PC-3 (cell line): ENCODE data around the gene RASAL2. TPM values are rescaled to one million over a fixed set of nuclear protein-coding genes. Genes with fewer than 3 reads are reported as not detected.

Experiments
- ATAC-seq: fragments of 200-7000 bp; cut with Tn5 transposase; 2 replicates; pipeline ENCODE4 v1.9.1; 2020; ENCODE audit warnings: mild to moderate bottlenecking, moderate library complexity
- BruUV-seq: library from RNA; stranded (reverse); fragments of 400-500 nt; replicated peaks from 2 replicates; lab custom pipeline; 2021; lab: Mats Ljungman, UMichigan
- CTCF ChIA-PET: fragments of 300-600 bp; sonication (Branson Sonifier 250); formaldehyde crosslinking; loops from one replicate; lab custom pipeline; 2022; ENCODE audit warnings: antibody characterized with exemption; lab: Charles Lee
- POLR2A ChIA-PET: fragments of 300-600 bp; sonication (Branson Sonifier 250); formaldehyde crosslinking; loops from one replicate; lab custom pipeline; 2022; ENCODE audit warnings: antibody characterized with exemption; ENCODE audit not compliant: unreplicated experiment; lab: Charles Lee
- DNase-seq: peaks from one replicate; pipeline ENCODE4 v3.0.0-alpha.2; 2015
- H2AFZ ChIP-seq: fragments of 300-600 bp; sonication (generic); 2 replicates; pipeline ENCODE4 v1.6.0; 2016; ENCODE audit warnings: antibody characterized with exemption, low read length
- H3F3A ChIP-seq: fragments of 300-600 bp; sonication (generic); one replicate; pipeline ENCODE4 v1.6.0; 2017; ENCODE audit warnings: antibody characterized with exemption, low read length, control low read depth, mild to moderate bottlenecking; ENCODE audit not compliant: unreplicated experiment
- H3K27ac ChIP-seq: fragments of 300-600 bp; sonication (generic); 2 replicates; pipeline ENCODE4 v1.5.1; 2016; ENCODE audit warnings: mild to moderate bottlenecking, low read length
- H3K27me3 ChIP-seq: fragments of 300-600 bp; sonication (generic); 2 replicates; pipeline ENCODE4 v1.6.1; 2016; ENCODE audit warnings: low read length, mixed read lengths
- H3K36me3 ChIP-seq: fragments of 300-600 bp; sonication (generic); 2 replicates; pipeline ENCODE4 v1.6.1; 2016; ENCODE audit warnings: low read depth, mixed run types, low read length, mixed read lengths
- H3K4me1 ChIP-seq: fragments of 300-600 bp; sonication (generic); 2 replicates; pipeline ENCODE4 v1.5.1; 2016; ENCODE audit warnings: low read length; ENCODE audit not compliant: insufficient read depth
- H3K4me2 ChIP-seq: fragments of 300-600 bp; sonication (generic); 2 replicates; pipeline ENCODE4 v1.6.0; 2016; ENCODE audit warnings: low read length
- H3K4me3 ChIP-seq: fragments of 300-600 bp; sonication (generic); 2 replicates; pipeline ENCODE4 v1.5.1; 2016; ENCODE audit warnings: mild to moderate bottlenecking, low read length, mixed read lengths
- H3K79me2 ChIP-seq: fragments of 300-600 bp; sonication (generic); 2 replicates; pipeline ENCODE4 v1.6.1; 2017; ENCODE audit warnings: low read length, mixed read lengths
- H3K9ac ChIP-seq: fragments of 300-600 bp; sonication (generic); 2 replicates; pipeline ENCODE4 v1.6.0; 2016; ENCODE audit warnings: mild to moderate bottlenecking, low read length
- H3K9me2 ChIP-seq: fragments of 300-600 bp; sonication (generic); replicated peaks from 2 replicates; pipeline ENCODE4 v1.6.1; 2016; ENCODE audit warnings: mixed run types, low read length, mixed read lengths
- H3K9me3 ChIP-seq: fragments of 300-600 bp; sonication (generic); 2 replicates; pipeline ENCODE4 v1.6.1; 2016; ENCODE audit warnings: low read length, mixed read lengths
- H4K20me1 ChIP-seq: fragments of 300-600 bp; sonication (generic); 2 replicates; pipeline ENCODE4 v1.6.1; 2016; ENCODE audit warnings: low read length, mixed read lengths
- CTCF ChIP-seq: fragments of 300-600 bp; sonication (generic); conservative IDR thresholded peaks from 2 replicates; pipeline ENCODE4 v1.5.1; 2017; ENCODE audit warnings: antibody characterized with exemption, low read depth, mild to moderate bottlenecking, low read length
- EZH2 ChIP-seq: fragments of 300-600 bp; sonication (generic); IDR thresholded peaks from one replicate; pipeline ENCODE4 v1.6.1; 2017; ENCODE audit warnings: antibody characterized with exemption, mild to moderate bottlenecking, low read length; ENCODE audit not compliant: unreplicated experiment
- EZH2phosphoT487 ChIP-seq: fragments of 300-600 bp; sonication (generic); IDR thresholded peaks from 2 replicates; pipeline ENCODE4 v1.6.1; 2018; ENCODE audit warnings: mild to moderate bottlenecking, antibody characterized with exemption, low read length, borderline replicate concordance
- intact Hi-C: fragments of 100-400 bp; cut with micrococcal nuclease; formaldehyde crosslinking; loops from 2 replicates; pipeline ENCODE4 v1.9.0; 2023
- total RNA-seq: library from RNA; depleted of rRNA; stranded (reverse); fragments of >200 nt; gene quantifications from 2 replicates; pipeline ENCODE4 v1.2.3, GENCODE V29; 2014

Gene RASAL2
- total RNA-seq, 1 experiment from 2014 or later = 7.9 TPM

GRCh38 chr1:178342745-178343144, 248.8 kb downstream of the RASAL2 start:
- BruUV-seq = no TSS peak
- no peaks in the 10 kb centered on the region for H3K9me2 ChIP-seq
- no peak overlapping the region for H3K4me3 ChIP-seq
- TF ChIP-seq EZH2phosphoT487 = no peak
- no peak for DNase-seq
- no peak overlapping the region for H3K27ac ChIP-seq
- H3K4me2 ChIP-seq = no peak overlapping the region
- no peak overlapping the region for H3K9ac ChIP-seq
- no peaks in the 10 kb centered on the region for H4K20me1 ChIP-seq
- POLR2A ChIA-PET = no interaction called here
- intact Hi-C loops = loop anchor here (5.0 to 10.0 kb wide), 2 partner anchors 40 to 72 kb away; no protein-coding TSS in a partner anchor
- no peaks in the 10 kb centered on the region for H3K9me3 ChIP-seq
- H3K27me3 ChIP-seq = no peaks in the 10 kb centered on the region
- H3K36me3 ChIP-seq = no peaks in the 10 kb centered on the region
- H3F3A ChIP-seq = no peaks in the 10 kb centered on the region
- H2AFZ ChIP-seq = no peak overlapping the region
- no peak for ATAC-seq
- peaks cover 36% of the 10 kb centered on the region for H3K4me1 ChIP-seq
- 0 out of 2 replicates have a peak, but pooled peaks cover 13% of the 10 kb centered on the region for H3K79me2 ChIP-seq
- CTCF ChIA-PET = no interaction called here

- Histone ChIP-seq H3K36me3 (no peaks in the 10 kb centered on the region), H3K4me1 (peaks cover 36% of the 10 kb centered on the region), H3K4me2 (peak overlapping the region; percentile 57), H3F3A (no peaks in the 10 kb centered on the region), H3K9ac (no peak overlapping the region), H3K4me3 (peak overlapping the region; percentile 28; the same call in 1 of the 2 replicates), H4K20me1 (no peaks in the 10 kb centered on the region), H3K9me3 (no peaks in the 10 kb centered on the region), H3K27me3 (no peaks in the 10 kb centered on the region), H2AFZ (no peak overlapping the region), H3K27ac (peak overlapping the region; percentile 27), H3K79me2 (0 out of 2 replicates have a peak, but pooled peaks cover 13% of the 10 kb centered on the region), H3K9me2 (no peaks in the 10 kb centered on the region)
- DNase-seq (peak; percentile 66), ATAC-seq (peak; percentile 37)
- intact Hi-C loops = loop anchor here (5.0 to 10.0 kb wide), 2 partner anchors 42 to 70 kb away; no protein-coding TSS in a partner anchor
- TF ChIP-seq EZH2phosphoT487 (no peak), EZH2 (no peak), CTCF (peak; percentile 70)
- CTCF ChIA-PET = no interaction called here
- no TSS peak for BruUV-seq
- POLR2A ChIA-PET = no interaction called here
These were observed 250.7 kb downstream of the RASAL2 start for GRCh38 chr1:178344513-178345091.

GRCh38 chr1:178345238-178345637, 251.3 kb downstream of the RASAL2 start:
- Histone ChIP-seq H3K4me1 (peaks cover 35% of the 10 kb centered on the region), H3K36me3 (no peaks in the 10 kb centered on the region), H3K4me2 (peak overlapping the region; percentile 57; the same call in 1 of the 2 replicates), H3K9me2 (no peaks in the 10 kb centered on the region), H3K9ac (no peak overlapping the region), H3K4me3 (no peak overlapping the region), H3K27me3 (no peaks in the 10 kb centered on the region), H2AFZ (no peak overlapping the region), H3F3A (no peaks in the 10 kb centered on the region), H3K9me3 (no peaks in the 10 kb centered on the region), H4K20me1 (no peaks in the 10 kb centered on the region), H3K79me2 (0 out of 2 replicates have a peak, but pooled peaks cover 13% of the 10 kb centered on the region), H3K27ac (peak overlapping the region; percentile 27)
- intact Hi-C loops = loop anchor here (10.0 kb wide), 1 partner anchor 70 kb away; no protein-coding TSS in a partner anchor
- BruUV-seq = no TSS peak
- no peak for TF ChIP-seq CTCF
- no peak for TF ChIP-seq EZH2phosphoT487
- no peak for TF ChIP-seq EZH2
- DNase-seq (no peak), ATAC-seq (no peak)
- ChIA-PET CTCF (no interaction called here), POLR2A (no interaction called here)
